Testis (tissue), 2 donors: ENCODE results near the gene TMEM81.

Experiments used
- CTCF ChIP-seq, 3 experiments: fragments of 450-650 bp in 2 of 3; fragments of 200-600 bp in 1 of 3; sonication (generic) in 1 of 3; IDR thresholded peaks; one replicate each; pipeline ENCODE4 v1.5.1; 2016 to 2019; ENCODE audit warnings: antibody characterized with exemption in 3 of 3, mild to moderate bottlenecking in 2 of 3, moderate library complexity in 1 of 3
- POLR2A ChIP-seq: fragments of 450-650 bp; IDR thresholded peaks from one replicate; pipeline ENCODE4 v1.6.1; 2017; ENCODE audit warnings: antibody characterized with exemption, mild to moderate bottlenecking, moderate library complexity

GRCh38 chr1:205047764-205048231 is 36.5 kb downstream of the TMEM81 start:
- TF ChIP-seq CTCF (IDR thresholded peaks at IDR 0.05): no peak
- TF ChIP-seq POLR2A: no peak
